ENCODE data around the gene NRAS.

NRAS gene

DNA sequence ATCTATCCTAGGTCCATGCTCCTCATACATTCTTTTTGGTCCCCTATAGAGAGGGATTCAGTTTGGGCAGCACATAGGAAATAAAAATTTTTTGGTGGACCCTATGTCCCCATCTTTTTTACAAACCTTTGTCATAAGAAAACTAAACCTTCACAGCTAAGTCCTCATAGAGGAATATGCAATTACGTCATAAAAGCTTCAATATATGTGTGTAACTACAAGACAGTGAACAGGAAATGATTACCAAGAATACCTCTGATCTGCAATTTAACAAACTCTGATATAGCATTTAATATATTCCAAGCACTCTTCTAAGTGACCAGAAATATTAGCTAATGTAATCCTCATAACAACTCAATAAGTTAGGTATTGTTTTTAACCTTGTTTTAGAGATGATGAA is 40.5 kb downstream of the NRAS start:
- no peak for DNase-seq (ENCODE audit: low spot score)

- no peak for DNase-seq (ENCODE audit: low spot score)
These were observed 44.7 kb downstream of the NRAS start for GRCh38 chr1:114671939-114672275.

DNA sequence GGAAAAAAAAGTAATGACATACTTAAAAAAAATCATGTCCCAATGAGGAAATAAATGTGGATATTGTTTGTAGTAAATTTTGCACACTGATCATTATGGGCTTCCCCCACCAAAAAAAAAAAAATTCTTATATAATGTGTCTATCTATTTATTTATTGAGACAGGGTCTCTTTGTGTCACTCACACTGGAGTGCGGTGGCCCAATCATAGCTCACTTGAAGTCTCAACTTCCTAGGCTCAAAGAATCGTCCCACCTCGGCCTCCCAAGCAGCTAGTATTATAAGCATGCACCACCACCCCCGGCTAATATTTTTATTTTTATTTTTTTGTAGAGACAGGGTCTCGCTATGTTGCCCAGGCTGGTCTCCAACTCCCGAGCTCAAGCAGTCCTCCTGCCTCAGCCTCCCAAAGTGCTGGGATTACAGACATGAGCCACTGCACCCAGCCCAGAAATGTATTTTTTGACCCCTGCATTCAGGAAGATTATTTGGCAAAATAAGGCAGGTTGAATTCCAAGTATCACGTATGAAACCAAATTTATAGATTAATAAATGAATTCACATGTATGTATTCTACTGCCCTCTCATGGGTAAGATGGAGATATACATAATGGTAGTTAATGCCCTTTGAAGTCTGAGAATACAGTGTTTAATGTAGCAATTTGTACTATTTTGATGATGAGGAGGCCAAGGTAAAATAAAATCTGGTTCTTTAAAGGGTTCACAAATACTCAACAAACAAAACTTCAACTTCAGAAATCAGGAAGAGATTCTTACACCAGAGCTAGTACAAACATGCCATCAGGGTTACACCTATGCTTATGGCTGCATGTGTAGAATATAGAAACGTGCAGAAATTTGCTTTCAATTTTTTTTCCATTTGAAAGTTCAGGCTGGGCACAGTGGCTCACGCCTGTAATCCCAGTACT is 45.3 kb downstream of the NRAS start:
- DNase-seq (ENCODE audit: low spot score) = peak; percentile 46

DNA sequence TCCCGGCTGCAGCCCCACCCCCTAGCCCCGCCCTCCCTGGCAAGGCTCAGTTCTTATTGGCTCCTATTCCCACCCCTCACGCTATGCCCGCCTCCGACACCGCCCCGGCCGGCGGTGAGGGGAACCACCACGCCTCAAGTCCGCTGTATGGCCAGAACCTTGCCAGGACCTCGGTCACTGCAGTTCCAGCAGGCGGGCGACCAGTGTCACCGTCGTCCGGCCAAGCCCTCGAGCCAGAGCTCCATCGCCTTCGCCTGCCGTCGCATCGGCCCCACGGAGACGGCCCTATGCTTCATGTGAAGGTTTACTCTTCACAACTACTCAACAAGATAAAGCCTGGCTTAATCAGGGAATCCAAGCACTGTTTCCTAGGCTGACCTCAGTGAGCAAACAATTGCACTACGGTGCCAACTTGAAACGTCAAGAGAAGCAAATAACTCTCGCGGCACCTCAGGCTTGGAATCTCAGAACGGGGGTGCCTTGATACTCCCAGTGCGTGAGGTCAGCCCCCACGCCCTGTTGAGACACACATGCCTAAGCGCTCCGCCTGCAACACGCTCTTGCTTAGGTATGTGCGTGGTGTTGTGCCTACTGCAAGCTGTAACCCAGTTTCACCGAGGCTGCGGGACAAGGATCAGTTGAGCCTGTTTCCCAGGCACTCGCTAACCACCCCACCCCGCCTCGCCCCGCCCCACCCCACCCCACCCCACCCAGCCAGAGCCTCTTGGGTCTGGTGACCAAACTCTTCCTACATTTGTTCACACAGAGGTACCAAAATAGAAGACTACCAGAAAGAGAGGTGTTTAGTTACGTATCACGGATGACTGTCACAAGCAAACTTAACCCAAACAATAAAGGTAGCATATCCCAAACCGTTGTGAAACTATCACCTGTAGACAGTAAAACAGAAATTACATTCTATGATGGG is 46.2 kb downstream of the NRAS start:
- peak; percentile 61 for DNase-seq (ENCODE audit: low spot score)

DNA sequence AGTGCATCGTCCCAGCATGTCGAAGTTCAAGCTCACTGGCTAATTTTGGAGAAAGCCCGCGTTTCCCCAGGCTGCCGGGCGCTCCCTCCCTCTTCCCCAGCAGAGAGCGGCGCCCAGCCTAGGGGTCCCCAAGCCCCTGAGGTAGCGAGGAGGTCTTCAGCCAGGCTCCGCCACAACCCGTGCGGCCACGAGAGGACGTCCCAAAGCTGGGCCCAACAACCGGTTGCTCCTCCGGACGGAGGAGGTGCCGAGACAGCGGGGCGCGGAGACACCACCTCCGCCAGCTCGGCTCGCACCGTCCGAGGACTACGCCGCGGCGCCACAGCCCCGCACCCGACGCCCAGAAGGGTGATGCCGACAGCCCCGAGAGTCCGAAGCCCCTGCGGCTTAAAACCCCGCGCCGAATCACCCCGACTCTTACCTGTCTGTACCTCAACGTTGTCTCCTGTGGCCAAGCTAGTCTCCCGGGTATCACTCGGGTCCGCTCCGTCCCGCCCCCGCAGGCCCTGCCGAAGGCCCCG is 46.9 kb downstream of the NRAS start, which contains the start of gene DENND2C:
Gene DENND2C (minus strand): TSS at position 488 of the 521 bp plus-strand sequence. CDS start 44,065 bp downstream, outside the sequence.
- DNase-seq (ENCODE audit: low spot score) = no peak

DNA sequence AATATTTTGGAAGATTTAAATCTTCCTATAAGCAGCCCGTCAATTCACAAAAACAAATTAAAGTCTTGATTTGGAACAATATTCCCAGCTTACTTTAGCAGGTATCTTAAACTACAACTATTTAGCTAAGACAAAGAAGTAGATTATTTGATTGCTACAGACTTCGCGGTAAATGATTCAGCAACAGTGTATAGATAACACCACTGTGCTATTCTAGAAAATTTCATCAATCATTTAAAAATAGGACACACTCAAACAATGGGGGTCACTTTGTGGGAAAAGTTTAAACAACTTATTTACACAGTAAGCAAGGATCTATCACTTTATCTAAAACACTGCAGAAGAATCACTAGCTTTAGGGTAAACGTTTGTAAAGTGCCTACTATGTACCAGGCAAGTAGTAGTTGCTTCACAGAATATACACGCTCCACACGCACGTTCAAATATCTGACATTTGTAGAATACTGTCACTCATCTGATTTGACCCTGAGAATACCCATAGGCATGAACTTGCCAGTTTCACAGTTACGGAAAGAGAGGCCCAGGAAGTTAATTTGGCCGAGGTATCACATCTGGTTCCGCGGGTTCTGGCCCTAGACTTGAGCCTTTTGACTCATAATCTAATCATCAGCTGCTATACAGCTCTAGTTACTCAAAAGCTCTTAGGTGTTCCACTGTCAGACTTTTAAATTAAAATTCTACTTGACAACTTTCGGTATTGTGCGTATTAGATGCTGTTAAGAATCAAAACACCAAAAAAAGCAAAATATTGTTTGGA is 47.6 kb downstream of the NRAS start:
- DNase-seq (ENCODE audit: low spot score) = no peak

DNA sequence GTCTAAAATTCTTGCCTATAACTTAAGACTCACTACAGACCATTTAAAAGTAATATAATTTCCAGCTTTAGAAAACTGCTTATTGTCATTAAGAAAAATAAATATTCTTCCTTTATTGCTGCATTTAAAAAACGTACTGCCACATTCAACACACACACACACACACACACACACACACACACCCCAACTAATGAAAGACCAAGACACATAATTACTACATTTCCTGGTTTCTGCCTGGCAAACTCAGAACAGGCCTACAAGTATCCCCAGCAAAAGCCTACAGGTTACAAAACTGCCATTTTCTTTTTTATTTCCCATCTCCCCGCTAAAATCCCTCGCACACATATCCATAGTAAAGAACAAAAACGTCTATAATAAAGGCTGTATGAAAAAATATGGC is 48.2 kb downstream of the NRAS start:
- DNase-seq (ENCODE audit: low spot score) = no peak

DNA sequence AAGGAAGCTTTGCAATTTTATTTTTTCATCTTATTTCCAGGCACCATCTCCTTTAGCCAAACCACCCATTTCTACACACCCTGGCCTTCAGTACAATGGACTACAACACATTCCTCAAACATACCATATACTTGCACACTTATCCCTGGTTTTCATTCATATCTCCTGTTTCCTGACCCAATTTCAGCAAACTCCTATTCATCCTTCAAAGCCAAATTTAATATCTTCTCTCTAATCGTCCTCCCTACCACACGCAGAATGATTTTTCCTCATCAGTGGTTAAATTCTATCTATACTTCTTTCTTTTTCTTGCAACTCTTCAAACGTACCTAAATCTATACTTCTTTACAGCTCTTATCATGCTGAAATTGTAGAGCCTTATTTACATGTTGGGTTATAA is 49.6 kb downstream of the NRAS start:
- no peak for DNase-seq (ENCODE audit: low spot score)

DNA sequence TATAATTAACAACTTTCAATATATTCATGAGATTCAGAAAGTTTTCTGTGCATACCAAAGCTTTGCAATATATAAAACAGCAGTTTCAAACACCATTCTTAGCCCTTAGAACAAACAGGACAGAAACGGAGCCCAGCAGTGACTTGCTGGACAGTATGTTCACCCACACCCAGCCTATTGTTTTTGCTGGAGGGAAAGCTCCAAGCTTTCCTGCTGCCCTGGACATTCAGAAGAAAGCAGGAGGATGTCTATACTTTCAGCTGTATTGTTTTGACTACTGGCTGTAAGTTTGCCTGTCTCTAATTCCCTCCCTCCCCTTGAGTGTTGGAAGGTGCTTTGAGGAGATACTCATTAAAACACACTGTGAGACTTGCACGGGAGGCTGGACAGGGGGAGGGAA is 56.3 kb downstream of the NRAS start:
- no peak for DNase-seq (ENCODE audit: low spot score)
